ENCODE measurements around the gene SOX6. TPM values are rescaled to one million over a fixed set of nuclear protein-coding genes. Genes with fewer than 3 reads are reported as not detected.

SOX6 gene
- total RNA-seq, 1 donor from 2014 or later: 24.9 TPM

GRCh38 chr11:16346975-16347374, 9.4 kb downstream of the SOX6 start:
- Mint-ChIP-seq H3K36me3 (no peaks in the 10 kb centered on the region), H3K4me1 (ENCODE audit: unreplicated experiment) (peaks cover 18% of the 10 kb centered on the region), H3K9me3 (no peaks in the 10 kb centered on the region), H3K4me3 (no peak overlapping the region), H3K27ac (no peak overlapping the region), H3K27me3 (peaks cover 7% of the 10 kb centered on the region)
- TF ChIP-seq CTCF (conservative IDR thresholded peaks at IDR 0.05): no peak
- DNase-seq (ENCODE audit: extremely low spot score, unreplicated experiment): no peak

GRCh38 chr11:16341853-16342252, 14.5 kb downstream of the SOX6 start:
- H3K27me3 Mint-ChIP-seq: no peaks in the 10 kb centered on the region
- DNase-seq (ENCODE audit: extremely low spot score, unreplicated experiment): no peak
- H3K4me3 Mint-ChIP-seq: no peak overlapping the region
- no peaks in the 10 kb centered on the region for H3K9me3 Mint-ChIP-seq
- H3K36me3 Mint-ChIP-seq: no peaks in the 10 kb centered on the region
- peaks cover 8% of the 10 kb centered on the region for H3K4me1 Mint-ChIP-seq (ENCODE audit: unreplicated experiment)
- H3K27ac Mint-ChIP-seq: no peak overlapping the region
- no peak for TF ChIP-seq CTCF (conservative IDR thresholded peaks at IDR 0.05)

GRCh38 chr11:16338393-16338792, 18.0 kb downstream of the SOX6 start:
- H3K9me3 Mint-ChIP-seq: no peaks in the 10 kb centered on the region
- H3K27me3 Mint-ChIP-seq: no peaks in the 10 kb centered on the region
- no peak for TF ChIP-seq CTCF (conservative IDR thresholded peaks at IDR 0.05)
- peaks cover 9% of the 10 kb centered on the region for H3K4me1 Mint-ChIP-seq (ENCODE audit: unreplicated experiment)
- no peak overlapping the region for H3K27ac Mint-ChIP-seq
- H3K4me3 Mint-ChIP-seq: no peak overlapping the region
- DNase-seq (ENCODE audit: extremely low spot score, unreplicated experiment): no peak
- H3K36me3 Mint-ChIP-seq: no peaks in the 10 kb centered on the region

GRCh38 chr11:16337421-16338213, 18.7 kb downstream of the SOX6 start:
- no peaks in the 10 kb centered on the region for H3K9me3 Mint-ChIP-seq
- no peaks in the 10 kb centered on the region for H3K27me3 Mint-ChIP-seq
- TF ChIP-seq CTCF (conservative IDR thresholded peaks at IDR 0.05): no peak
- no peaks in the 10 kb centered on the region for H3K36me3 Mint-ChIP-seq
- DNase-seq (ENCODE audit: extremely low spot score, unreplicated experiment): no peak
- H3K27ac Mint-ChIP-seq: no peak overlapping the region
- peaks cover 9% of the 10 kb centered on the region for H3K4me1 Mint-ChIP-seq (ENCODE audit: unreplicated experiment)
- H3K4me3 Mint-ChIP-seq: no peak overlapping the region

GRCh38 chr11:16336721-16337120, 19.6 kb downstream of the SOX6 start:
- DNase-seq (ENCODE audit: extremely low spot score, unreplicated experiment): no peak
- H3K27ac Mint-ChIP-seq: no peak overlapping the region

More at GRCh38 chr11:16336721-16337120, 19.6 kb downstream of the SOX6 start:
- Mint-ChIP-seq H3K36me3 (no peaks in the 10 kb centered on the region), H3K4me1 (ENCODE audit: unreplicated experiment) (peaks cover 9% of the 10 kb centered on the region), H3K27me3 (no peaks in the 10 kb centered on the region), H3K4me3 (no peak overlapping the region), H3K9me3 (no peaks in the 10 kb centered on the region)
- no peak for TF ChIP-seq CTCF (conservative IDR thresholded peaks at IDR 0.05)

All from type B pancreatic cell (in vitro differentiated cells).